CD14-positive monocyte (primary cell): Measurements from ENCODE around the gene CARD8. TPM values are rescaled to one million over a fixed set of nuclear protein-coding genes. Genes with fewer than 3 reads are reported as not detected.

Experiments used
- DNase-seq, 3 donors: peaks; one replicate each; pipeline ENCODE4 v3.0.0-alpha.2; 2011 to 2022
- H2AFZ ChIP-seq: 2 replicates; pipeline ENCODE4 v1.6.0; 2012; ENCODE audit warnings: mild to moderate bottlenecking, low read depth, low read length, inconsistent platforms; ENCODE audit not compliant: insufficient read depth, poor library complexity, severe bottlenecking
- H3K27ac ChIP-seq, 2 donors: 1 replicate in 1 of 2; 2 replicates in 1 of 2; pipeline ENCODE4 v1.5.1; 2012 to 2013; ENCODE audit warnings: low read length in 2 of 2, control low read depth in 1 of 2, inconsistent platforms in 1 of 2, low read depth in 1 of 2, mild to moderate bottlenecking in 1 of 2
- H3K27me3 ChIP-seq, 2 donors: one replicate each; pipeline versions ENCODE4 v1.6.0 to v1.6.1; 2011 to 2013; ENCODE audit warnings: low read length in 2 of 2; ENCODE audit not compliant: control insufficient read depth in 2 of 2, insufficient read depth in 2 of 2
- H3K36me3 ChIP-seq, 2 donors: replicated peaks in 1 of 2; 1 replicate in 1 of 2; 2 replicates in 1 of 2; pipeline versions ENCODE4 v1.5.1 to v1.6.1; 2012 to 2013; ENCODE audit warnings: low read length in 2 of 2, control low read depth in 1 of 2, inconsistent platforms in 1 of 2, mild to moderate bottlenecking in 1 of 2; ENCODE audit not compliant: insufficient read depth in 2 of 2, control insufficient read depth in 1 of 2
- H3K4me1 ChIP-seq, 2 donors: 1 replicate in 1 of 2; 2 replicates in 1 of 2; pipeline versions ENCODE4 v1.5.1 to v1.6.1; 2012 to 2013; ENCODE audit warnings: low read length in 2 of 2, control low read depth in 1 of 2, inconsistent platforms in 1 of 2, mild to moderate bottlenecking in 1 of 2, moderate library complexity in 1 of 2; ENCODE audit not compliant: insufficient read depth in 2 of 2, control insufficient read depth in 1 of 2
- H3K4me2 ChIP-seq: replicated peaks from 2 replicates; pipeline ENCODE3; 2012; ENCODE audit warnings: low read length, moderate library complexity, mild to moderate bottlenecking; ENCODE audit not compliant: poor library complexity, severe bottlenecking; ENCODE audit errors: extremely low read depth
- H3K4me3 ChIP-seq, 3 experiments: fragments of 200-600 bp in 1 of 3; sonication (generic) in 1 of 3; replicated peaks in 1 of 3; 1 replicate in 2 of 3; 2 replicates in 1 of 3; pipeline ENCODE4 v1.5.1; 2011 to 2013; ENCODE audit warnings: low read length in 3 of 3, mild to moderate bottlenecking in 3 of 3, control low read depth in 2 of 3, low read depth in 2 of 3, inconsistent platforms in 1 of 3, moderate library complexity in 1 of 3
- H3K79me2 ChIP-seq: 2 replicates; pipeline ENCODE4 v1.6.0; 2012; ENCODE audit warnings: mild to moderate bottlenecking, control low read depth, inconsistent platforms, low read length, moderate library complexity; ENCODE audit not compliant: insufficient read depth
- H3K9ac ChIP-seq: 2 replicates; pipeline ENCODE4 v1.6.0; 2017; ENCODE audit warnings: low read length, mild to moderate bottlenecking; ENCODE audit not compliant: insufficient read depth, poor library complexity, severe bottlenecking
- H3K9me3 ChIP-seq, 2 donors: replicated peaks in 1 of 2; 1 replicate in 1 of 2; 2 replicates in 1 of 2; pipeline versions ENCODE4 v1.5.1 to v1.6.1; 2012 to 2013; ENCODE audit warnings: low read length in 2 of 2, control low read depth in 1 of 2; ENCODE audit not compliant: control insufficient read depth in 1 of 2, insufficient read depth in 1 of 2
- H4K20me1 ChIP-seq: 2 replicates; pipeline ENCODE4 v1.6.0; 2012; ENCODE audit warnings: mild to moderate bottlenecking, low read length, control low read depth, moderate library complexity; ENCODE audit not compliant: insufficient read depth
- H3K27ac Mint-ChIP-seq, 7 donors: one replicate each; pipeline ENCODE4 v1.8.0; 2020; ENCODE audit warnings: mild to moderate bottlenecking in 7 of 7, mixed read lengths in 7 of 7, moderate library complexity in 6 of 7, inconsistent platforms in 2 of 7
- H3K27me3 Mint-ChIP-seq, 3 donors: one replicate each; pipeline ENCODE4 v1.8.0; 2021 to 2022; ENCODE audit warnings: low read depth in 3 of 3, mild to moderate bottlenecking in 3 of 3, mixed read lengths in 3 of 3, moderate library complexity in 3 of 3, inconsistent platforms in 1 of 3
- H3K36me3 Mint-ChIP-seq, 2 donors: one replicate each; pipeline ENCODE4 v1.8.0; 2020; ENCODE audit warnings: mixed read lengths in 2 of 2, inconsistent platforms in 1 of 2, mild to moderate bottlenecking in 1 of 2
- H3K4me1 Mint-ChIP-seq: one replicate; pipeline ENCODE4 v1.8.0; 2020; ENCODE audit warnings: mild to moderate bottlenecking, mixed read lengths
- H3K4me3 Mint-ChIP-seq, 2 donors: one replicate each; pipeline ENCODE4 v1.8.0; 2020; ENCODE audit warnings: mild to moderate bottlenecking in 2 of 2, mixed read lengths in 2 of 2, moderate library complexity in 1 of 2
- H3K9me3 Mint-ChIP-seq, 7 donors: one replicate each; pipeline ENCODE4 v1.8.0; 2020 to 2022; ENCODE audit warnings: mixed read lengths in 7 of 7, mild to moderate bottlenecking in 6 of 7, moderate library complexity in 6 of 7, inconsistent platforms in 2 of 7
- WGBS: methylation state at CpG from one replicate; pipeline ENCODE4 v1.1.5; 2013; ENCODE audit warnings: missing lambda C conversion rate; ENCODE audit not compliant: insufficient coverage; 5-methylcytosine and 5-hydroxymethylcytosine counted together
- intact Hi-C, 2 donors: fragments of 100-400 bp; cut with micrococcal nuclease; formaldehyde crosslinking; loops; one replicate each; pipeline versions ENCODE4 v1.15.0 to v1.15.1; 2023
- polyA minus RNA-seq: library from RNA; depleted of rRNA, polyadenylated mRNA; stranded (reverse); fragments of >200 nt; gene quantifications from 2 replicates; pipeline ENCODE4 v1.2.3, GENCODE V29; 2012
- polyA plus RNA-seq, 3 donors: library from polyadenylated mRNA; depleted of rRNA in 1 of 3; unstranded in 2 of 3; stranded (reverse) in 1 of 3; fragments of 300-500 nt in 2 of 3; fragments of >200 nt in 1 of 3; fragmentation: Illumina TruSeq in 2 of 3; gene quantifications; 1 replicate in 2 of 3; 2 replicates in 1 of 3; pipeline ENCODE4 v1.2.3, GENCODE V29; 2012 to 2021
- total RNA-seq, 12 experiments: library from RNA in 1 of 12; stranded (reverse) in 1 of 12; fragments of 120-200 nt in 1 of 12; gene quantifications; one replicate each; pipeline ENCODE4 v1.2.4 and lab custom pipeline; 2013 to 2026; ENCODE audit warnings: mixed read lengths in 6 of 12, inconsistent platforms in 1 of 12
- TF ChIP-seq, protein P1 (sequence below): fragments of 200-600 bp; IDR thresholded peaks from one replicate; pipeline ENCODE4 v1.8.0; 2022; ENCODE audit warnings: antibody characterized with exemption, mild to moderate bottlenecking

CARD8 gene, protein sequence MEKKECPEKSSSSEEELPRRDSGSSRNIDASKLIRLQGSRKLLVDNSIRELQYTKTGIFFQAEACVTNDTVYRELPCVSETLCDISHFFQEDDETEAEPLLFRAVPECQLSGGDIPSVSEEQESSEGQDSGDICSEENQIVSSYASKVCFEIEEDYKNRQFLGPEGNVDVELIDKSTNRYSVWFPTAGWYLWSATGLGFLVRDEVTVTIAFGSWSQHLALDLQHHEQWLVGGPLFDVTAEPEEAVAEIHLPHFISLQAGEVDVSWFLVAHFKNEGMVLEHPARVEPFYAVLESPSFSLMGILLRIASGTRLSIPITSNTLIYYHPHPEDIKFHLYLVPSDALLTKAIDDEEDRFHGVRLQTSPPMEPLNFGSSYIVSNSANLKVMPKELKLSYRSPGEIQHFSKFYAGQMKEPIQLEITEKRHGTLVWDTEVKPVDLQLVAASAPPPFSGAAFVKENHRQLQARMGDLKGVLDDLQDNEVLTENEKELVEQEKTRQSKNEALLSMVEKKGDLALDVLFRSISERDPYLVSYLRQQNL
- 156 TPM for total RNA-seq (2013)
- polyA plus RNA-seq, result 100 to 1,000 TPM in 1 of 3 donors, 10 to 100 TPM in 2; 76.4 to 122 (median 90.9) TPM
- 47.1 and 64.3 TPM in 2 replicates for polyA minus RNA-seq
- 19.3 to 237 (median 129) reads per million in 11 experiments for total RNA-seq (lab: John Stamatoyannopoulos, UW)

DNA sequence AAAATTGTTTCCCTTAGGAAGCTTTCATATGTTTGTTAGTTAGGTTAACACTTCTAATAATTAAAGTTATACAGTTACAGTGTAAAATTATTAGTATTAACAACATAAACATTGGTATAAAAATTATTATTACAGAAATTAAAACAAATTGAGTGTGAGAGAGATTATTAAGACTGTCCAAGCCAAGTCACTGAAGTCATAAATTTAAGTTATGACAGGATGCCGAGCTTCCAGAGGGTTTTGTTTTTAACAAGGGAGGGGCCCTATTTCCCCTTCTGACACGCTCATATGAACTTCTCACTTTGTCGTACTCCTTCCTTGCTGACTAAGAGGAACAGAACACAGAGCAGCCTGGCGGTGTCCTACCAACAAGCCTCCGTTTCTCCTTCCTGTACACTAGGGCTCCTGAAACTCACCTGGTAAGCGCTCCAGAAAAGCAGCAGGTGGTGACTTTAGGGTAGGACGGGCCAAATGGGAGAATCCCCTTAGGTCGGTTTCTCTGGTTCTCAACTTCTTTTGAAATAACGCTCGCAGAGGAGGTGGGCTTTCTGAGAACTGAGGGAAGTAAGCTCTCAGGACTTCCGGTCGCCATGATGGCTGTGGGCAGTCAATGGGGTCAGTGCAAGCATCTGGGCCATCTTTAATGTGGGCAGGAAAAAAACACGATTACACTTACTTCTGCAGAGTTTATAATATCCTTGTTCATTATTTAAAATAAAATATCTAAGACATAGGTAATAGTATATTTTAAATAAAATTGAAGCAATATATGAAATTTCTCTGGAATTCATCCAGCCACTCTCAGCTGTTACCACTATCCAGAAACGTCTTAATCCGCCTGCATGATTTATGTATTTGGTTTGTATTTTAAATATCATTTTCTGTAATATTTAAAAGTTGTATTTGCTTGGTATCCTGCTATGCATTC is at the start of gene CARD8:
TSS of gene CARD8 (minus strand) at position 537 of the 928 bp plus-strand sequence. CDS start 14,892 bp downstream, outside the sequence.
- H3K27ac Mint-ChIP-seq, result peak within 1 kb of the TSS; percentile 99 to 100 (median 100)
- Histone ChIP-seq H3K79me2 (peaks cover 75% of the 10 kb centered on the region), H3K36me3 (no peaks in the 10 kb centered on the region), H3K9ac (peak within 1 kb of the TSS; percentile 90), H3K4me1 (peaks cover 46 to 60% of the 10 kb centered on the region in 2 donors), H2AFZ (peak within 1 kb of the TSS; percentile 78), H3K9me3 (no peaks in the 10 kb centered on the region), H3K4me2 (peak within 1 kb of the TSS; percentile 69), H3K27ac (peak within 1 kb of the TSS; percentile 86 to 99), H3K27me3 (no peaks in the 10 kb centered on the region), H3K4me3 (peak within 1 kb of the TSS; percentile 52 to 100 (median 93)), H4K20me1 (no peaks in the 10 kb centered on the region)
- TF ChIP-seq, protein P1, sequence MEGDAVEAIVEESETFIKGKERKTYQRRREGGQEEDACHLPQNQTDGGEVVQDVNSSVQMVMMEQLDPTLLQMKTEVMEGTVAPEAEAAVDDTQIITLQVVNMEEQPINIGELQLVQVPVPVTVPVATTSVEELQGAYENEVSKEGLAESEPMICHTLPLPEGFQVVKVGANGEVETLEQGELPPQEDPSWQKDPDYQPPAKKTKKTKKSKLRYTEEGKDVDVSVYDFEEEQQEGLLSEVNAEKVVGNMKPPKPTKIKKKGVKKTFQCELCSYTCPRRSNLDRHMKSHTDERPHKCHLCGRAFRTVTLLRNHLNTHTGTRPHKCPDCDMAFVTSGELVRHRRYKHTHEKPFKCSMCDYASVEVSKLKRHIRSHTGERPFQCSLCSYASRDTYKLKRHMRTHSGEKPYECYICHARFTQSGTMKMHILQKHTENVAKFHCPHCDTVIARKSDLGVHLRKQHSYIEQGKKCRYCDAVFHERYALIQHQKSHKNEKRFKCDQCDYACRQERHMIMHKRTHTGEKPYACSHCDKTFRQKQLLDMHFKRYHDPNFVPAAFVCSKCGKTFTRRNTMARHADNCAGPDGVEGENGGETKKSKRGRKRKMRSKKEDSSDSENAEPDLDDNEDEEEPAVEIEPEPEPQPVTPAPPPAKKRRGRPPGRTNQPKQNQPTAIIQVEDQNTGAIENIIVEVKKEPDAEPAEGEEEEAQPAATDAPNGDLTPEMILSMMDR, result no peak
- peaks cover 64% of the 10 kb centered on the region for H3K4me1 Mint-ChIP-seq
- DNase-seq, result peak; percentile 89 to 93 (median 90)
- peaks cover 0 to 3% (median 0%) of the 10 kb centered on the region in 3 donors for H3K27me3 Mint-ChIP-seq
- H3K36me3 Mint-ChIP-seq, result peaks cover 4 to 5% of the 10 kb centered on the region in 2 donors
- intact Hi-C loops, result loop anchor here in 1 of 2 donors (5.0 kb wide), 1 partner anchor 67 kb away; a partner anchor contains a TSS
- 0% methylated on average over 10 of the region's 15 CpGs for WGBS
- H3K9me3 Mint-ChIP-seq, result peaks cover 0 to 2% (median 0%) of the 10 kb centered on the region in 7 donors
- peak within 1 kb of the TSS; percentile 90 to 95 for H3K4me3 Mint-ChIP-seq
